ENCODE results near the gene CXCL10.
"Not testable (repeated sequence)": the region's sequence is repeated elsewhere in the genome, so short reads cannot be mapped to it uniquely, and the experiment has no call there.

CXCL10 gene

DNA sequence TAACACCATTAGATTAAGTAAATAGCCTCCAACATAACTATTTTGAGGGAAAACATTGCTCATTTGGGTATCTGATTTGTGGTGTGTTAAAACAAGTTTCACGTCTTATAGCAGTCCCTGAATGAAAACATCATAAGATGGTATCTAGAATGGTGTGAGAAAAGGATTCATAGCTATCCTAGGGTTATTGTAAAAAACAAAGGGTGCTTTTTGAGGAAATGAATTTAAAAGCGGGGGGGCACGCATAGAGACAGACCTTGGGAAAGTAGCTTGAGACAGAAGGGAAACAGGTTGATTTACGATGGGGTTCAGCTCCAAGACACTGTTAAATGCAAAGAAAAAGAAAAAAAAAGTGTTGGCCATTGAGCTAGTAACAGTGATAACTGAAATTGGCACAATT is 768 bp upstream of the CXCL10 start:
- DNase-seq = no peak

DNA sequence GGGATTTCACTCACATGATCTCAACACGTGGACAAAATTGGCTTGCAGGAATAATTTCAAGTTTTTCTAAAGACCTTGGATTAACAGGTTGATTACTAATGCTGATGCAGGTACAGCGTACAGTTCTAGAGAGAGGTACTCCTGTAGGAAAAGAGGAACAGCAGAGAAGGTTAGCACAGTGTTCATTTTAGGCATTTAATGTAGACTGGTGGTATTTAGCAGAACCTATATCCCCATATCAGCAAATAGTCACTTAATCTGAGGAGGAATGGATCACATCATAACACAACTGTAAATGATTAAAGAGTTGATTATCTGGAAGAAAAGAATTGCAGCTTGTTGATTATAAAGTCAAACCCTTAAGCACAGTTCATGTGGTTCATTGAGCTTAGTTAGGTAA is 620 bp downstream of the CXCL10 start:
- DNase-seq = no peak

DNA sequence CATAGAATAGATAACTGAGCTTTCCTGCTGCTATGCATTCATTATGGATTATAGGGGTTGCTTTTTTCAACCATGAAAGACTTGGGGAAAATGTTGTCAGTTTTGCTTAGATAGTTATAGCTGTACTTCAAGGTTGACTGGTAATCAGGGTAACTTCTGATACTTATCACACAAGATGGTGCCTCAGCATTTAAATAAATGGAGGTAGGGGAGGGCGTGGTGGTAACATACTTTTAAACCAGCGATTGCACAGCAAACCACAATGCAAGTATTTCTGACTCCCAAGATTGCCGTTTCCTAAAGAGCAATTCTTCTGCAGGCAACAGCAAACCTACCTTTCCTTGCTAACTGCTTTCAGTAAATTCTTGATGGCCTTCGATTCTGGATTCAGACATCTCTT is 1.3 kb downstream of the CXCL10 start:
- DNase-seq = no peak

DNA sequence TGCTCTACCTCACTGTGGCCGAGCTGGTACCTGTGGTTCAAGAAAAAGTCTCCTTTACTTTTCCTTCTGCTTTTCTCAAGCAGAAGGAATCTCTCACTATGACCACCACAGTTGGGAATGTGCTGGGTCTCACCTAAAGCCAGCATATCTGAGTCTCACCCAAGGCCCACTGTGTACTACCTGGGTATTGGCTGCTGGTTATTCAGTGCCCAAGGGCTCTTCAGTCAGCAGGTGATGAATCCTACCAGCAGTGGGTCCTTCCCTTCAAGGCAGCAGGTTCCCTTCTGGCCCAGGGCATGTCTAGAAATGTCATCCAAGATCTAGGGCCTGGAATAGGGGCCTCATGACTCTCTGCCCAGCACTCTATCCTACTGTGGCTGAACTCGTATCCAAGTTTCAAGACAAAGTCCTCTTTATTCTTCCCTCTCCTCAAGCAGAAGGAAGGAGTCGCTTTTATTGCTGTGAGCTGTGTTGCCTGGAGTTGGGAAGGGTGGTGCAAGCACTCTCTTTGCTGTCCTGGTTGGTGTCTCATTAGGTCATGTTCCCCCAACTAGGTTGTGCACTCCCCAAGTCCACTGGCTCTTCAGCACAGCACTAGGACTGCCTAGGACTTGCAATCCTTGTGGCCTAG is 6.1 kb downstream of the CXCL10 start:
- DNase-seq = no peak

DNA sequence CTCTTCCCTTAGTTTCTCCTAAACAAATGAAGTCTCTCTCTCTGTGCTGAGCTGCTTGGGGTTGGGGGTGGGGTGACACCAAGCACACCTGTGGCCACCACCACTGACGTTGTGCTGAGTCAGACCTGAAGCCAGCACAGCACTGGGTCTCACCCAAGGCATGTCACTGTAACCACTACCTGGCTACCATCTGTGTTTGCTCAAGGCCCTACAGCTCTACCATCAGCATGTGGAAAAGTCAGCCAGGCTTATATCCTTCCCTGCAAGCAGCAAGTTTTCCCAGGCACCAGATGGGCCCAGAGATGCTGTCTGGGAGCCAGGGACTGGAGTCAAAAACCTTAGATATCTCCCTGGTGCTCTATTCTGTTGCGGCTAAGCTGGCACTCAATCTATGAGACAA is 6.9 kb downstream of the CXCL10 start:
- no peak for DNase-seq

DNA sequence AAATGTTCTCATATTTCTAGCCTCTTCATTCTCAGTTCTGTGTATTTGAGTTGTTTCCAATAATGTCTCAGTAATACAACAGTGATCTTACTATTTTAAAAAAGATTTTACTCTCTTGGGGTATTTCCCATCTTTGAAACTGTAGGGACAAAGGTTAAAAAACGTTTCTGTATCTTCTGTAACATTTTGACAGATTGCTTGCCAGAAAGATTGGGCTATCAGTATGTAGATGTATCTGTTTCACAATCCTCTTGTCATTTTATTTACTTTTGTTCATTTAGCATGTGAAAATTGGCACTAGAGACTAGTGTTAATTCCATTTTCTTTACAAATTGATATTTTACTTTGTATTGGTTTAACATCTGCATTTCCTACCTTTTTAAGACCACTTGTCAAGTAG is 9.8 kb downstream of the CXCL10 start:
- DNase-seq = no peak

DNA sequence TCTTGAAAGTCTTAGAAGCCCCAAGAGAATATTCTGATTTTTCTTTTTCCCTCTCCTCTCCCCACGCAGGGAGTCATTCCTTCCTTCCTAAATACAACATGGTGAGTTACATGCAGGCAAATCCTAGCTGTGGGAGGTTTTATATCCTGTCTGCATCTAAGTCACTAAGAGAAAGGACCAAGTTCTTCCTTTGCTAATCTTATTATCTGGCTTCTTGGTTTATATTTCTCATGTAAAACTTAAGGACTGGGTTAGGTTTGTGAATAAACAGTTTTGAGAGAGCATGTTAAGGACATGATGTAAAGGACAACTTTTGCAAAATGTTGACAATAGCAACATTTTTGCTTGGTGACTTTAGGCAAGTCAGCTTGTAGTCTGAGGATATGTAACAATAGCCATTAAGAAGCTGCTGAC is 10.9 kb downstream of the CXCL10 start:
- no peak for DNase-seq

DNA sequence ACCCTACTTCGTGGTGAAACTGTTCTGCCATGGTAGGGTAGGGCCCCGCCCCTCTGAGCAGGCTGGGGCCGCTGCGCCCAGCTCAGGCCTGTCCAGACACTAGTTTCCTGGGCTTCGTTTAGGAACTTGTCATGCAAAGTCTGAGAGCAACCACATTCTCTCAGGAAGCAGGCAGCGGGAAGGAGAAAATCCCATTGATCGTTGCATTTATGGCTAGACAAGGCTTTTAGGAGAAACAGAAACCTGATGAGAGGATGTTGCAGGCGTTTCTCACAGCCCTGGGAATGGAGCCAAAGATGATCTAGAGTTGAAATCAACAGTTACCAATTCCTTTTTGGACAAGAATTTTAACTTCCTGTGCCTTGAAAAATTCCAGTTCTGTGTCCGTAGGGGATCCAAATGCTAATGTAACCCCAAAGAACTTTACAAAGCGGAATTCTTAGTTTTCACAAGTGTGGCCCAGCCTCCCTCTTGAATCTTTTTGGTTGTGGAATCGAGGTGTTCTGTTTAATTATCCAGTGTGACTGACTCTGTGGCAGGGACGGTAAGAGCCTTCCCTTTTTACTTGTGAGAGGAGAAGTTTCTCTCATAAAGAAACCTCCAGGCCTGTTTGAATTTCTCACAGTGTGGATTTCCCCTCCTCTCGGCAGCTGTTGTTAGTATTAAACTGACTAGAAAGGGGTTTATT is 11.5 kb downstream of the CXCL10 start:
- no peak for DNase-seq

DNA sequence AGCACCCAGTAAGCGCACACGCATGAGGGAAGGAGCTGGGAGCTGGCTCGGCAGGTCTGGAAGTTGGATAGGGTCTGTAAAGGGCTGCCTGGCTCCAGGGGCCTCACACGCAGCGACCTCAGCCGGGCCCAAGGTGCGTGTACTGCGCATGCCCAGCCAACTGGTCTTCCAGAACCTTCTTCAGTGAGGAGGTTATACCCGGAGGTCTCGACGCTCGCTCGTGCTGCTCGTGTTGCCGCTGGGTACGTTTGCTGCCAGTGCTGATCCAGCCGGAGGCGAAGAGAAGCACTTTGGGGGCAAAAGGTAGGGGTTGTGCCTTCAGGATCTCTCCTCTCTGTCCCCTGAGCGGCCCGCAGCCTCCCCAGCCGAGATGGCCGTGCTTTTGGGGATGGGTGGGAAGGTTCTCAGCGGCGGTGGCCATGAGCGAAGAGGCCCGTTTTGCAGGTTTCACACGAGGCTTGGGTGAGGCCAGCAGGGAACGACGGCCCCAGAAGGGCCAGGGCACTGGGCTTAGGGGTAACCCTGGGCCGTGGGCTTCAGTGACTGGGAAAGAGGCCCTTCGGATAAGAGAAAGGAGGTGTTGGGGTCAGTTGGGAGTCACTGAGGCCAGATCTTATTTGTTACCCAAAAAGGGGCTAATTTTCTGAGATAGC is 12.2 kb downstream of the CXCL10 start:
- DNase-seq = no peak

DNA sequence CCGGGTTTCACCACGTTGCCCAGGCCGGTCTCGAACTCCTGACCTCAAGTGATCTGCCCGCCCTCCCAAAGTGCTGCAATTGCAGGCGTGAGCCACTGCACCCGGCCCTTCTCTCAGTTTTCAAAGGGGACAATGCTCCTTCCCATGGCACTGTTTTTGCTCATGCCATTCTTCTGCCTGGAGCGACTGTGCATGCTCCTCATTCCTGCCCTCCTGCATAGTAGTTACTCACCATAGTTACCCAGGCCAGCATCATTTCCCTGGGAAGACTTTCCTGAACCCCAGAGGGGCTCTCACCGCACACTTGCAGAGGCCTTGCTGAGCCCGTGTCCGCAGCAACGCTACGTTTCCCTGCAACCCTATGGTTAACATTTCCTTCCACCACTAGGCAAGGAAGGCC is 12.7 kb downstream of the CXCL10 start:
- DNase-seq = no peak

DNA sequence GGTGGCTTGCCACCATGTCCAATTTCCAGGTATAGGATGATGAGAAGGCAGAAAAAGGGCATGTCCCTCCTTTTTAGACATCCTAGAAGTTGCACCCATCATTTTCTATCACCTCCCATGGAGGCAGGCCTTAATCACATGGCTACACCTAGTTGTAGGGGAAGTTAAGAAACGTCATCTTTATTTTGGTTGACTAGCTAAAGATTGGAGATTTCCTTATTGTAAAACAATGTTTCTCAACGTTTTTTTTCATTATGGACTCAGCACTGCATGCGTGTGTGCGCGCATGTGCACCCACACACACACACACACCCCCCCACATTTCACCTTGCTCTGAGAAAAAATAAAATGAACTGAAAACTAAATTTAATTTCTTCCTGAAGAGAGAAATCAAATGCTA is 14.0 kb downstream of the CXCL10 start:
- DNase-seq = no peak

DNA sequence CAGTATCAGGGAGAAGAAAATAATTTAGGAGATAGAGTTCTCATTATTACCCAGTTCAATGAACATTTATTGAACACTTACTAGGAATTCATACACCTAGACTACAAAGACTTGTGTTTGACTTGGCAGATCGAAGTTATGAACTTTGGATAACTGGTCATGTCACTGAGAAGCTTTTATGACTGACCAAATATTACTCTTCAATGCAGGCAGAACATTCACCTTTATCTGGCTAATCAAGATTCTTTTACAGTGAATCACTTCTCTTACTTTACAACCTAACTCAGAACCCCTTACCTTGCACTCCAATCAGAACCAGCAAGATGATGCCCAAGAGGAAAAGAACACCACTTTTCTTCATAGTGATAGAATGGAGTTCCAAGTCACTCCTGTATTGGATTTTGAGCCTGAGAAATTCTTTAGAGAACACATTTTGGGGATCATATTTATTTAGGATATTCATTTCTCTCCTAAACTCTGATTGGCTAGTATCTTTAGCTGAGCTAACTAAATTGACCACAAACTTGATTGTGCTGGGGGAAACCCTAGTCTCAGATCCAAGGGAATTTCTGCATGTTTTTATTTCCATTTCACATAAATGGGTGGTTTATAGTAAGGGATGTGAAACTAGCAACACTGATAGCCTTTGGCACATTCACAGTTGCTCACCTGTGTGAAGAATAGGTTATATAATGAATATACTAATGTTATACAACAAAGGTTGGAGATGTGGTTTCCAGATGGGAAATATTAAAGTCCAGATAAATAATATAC is 16.0 kb downstream of the CXCL10 start, which contains the start of gene CXCL9:
Gene CXCL9 (minus strand): TSS at position 421 of the 774 bp plus-strand sequence. CDS start 60 bp downstream, at position 361.
- DNase-seq = no peak

DNA sequence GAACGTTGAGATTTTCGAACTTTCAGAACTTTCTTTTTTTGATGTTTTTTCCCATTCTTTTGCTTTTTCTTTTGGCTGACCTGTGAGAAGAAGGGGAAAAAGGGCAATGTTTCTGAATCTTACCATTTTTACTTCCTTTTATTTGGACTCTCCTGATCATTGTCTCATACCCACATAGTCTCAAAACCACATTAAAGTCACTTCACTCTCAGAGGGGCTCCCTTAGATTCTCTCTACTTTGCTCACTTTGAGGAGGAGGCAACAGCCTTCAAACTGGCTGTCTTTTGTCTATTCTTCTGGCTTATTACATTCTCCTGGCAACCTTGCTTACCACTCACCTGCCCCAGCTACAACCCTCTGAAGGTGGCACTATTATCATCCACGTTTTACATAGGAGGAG is 19.7 kb downstream of the CXCL10 start:
- no peak for DNase-seq

DNA sequence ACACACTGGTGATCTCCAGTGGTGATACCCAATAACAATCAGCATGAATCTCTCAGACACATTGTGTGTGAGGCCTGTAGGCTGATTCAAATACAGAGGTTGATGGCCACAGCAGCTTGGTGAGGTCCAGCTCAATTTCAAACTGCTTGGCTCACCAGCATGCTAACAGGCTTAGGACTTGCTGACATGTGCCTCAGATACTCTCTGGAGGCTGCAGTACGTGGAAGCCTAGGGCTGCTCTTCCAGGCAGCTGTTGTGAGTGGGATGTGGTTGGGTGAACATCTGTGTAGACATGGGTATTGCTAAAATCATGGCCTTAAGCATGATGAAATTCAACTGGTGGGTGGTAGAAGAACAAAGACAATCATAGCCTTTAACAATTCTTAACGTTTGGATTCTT is 20.3 kb downstream of the CXCL10 start:
- DNase-seq = no peak

DNA sequence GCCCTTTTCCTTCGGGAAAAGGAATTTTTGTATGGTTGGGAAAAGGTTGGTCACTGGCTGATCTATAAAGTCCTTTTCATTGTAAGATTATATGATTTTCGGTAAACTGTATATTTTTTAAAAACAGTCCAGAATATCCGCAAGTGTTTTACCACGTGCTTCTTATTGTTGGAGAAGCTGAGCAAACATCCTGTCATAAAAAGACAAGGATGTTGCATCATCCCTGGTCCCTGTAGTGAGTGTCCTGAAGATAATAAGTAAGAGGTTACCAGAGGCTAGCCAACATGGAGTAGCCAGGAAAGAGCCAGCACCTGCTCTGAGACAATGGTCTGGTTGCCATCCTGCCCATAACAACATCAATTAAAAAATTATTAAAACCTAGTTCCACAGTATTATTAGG is 21.1 kb downstream of the CXCL10 start:
- no peak for DNase-seq

DNA sequence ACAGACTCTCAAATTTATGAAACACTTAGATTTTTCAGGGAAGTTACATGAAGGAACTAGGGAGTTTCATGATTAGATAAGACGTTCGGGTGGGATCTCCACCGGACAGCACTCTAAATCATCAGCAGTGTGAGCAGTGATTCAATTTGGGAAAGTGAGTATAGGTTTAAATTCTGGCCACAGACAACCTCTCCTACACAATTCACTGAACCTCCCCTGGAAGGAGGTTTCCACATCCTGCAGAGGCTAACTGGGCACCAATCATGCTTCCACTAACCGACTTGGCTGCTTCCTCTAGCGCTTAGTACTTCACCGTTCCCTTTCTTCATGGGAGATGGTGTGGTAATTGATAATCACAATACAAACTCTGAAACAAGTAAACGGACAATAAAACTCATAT is 21.6 kb downstream of the CXCL10 start:
- no peak for DNase-seq

DNA sequence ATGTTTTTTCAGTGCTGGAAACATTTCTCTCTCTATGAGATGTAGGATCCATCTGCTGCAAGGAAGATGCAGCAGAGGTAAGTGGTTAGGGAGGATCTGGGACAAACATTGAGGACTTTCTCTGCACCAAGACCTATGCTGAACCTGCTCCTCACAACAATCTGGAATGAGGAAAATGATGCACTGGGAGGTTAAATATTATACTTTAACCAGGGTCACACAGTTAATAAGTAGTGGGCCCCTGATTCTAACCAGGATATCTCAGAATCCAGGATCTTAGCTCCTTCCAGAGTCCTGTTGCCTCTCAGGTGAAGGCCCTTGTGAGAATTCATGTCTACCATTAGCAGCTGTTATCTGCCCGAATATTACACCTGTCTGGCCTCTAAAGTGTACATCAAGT is 23.0 kb downstream of the CXCL10 start:
- no peak for DNase-seq

DNA sequence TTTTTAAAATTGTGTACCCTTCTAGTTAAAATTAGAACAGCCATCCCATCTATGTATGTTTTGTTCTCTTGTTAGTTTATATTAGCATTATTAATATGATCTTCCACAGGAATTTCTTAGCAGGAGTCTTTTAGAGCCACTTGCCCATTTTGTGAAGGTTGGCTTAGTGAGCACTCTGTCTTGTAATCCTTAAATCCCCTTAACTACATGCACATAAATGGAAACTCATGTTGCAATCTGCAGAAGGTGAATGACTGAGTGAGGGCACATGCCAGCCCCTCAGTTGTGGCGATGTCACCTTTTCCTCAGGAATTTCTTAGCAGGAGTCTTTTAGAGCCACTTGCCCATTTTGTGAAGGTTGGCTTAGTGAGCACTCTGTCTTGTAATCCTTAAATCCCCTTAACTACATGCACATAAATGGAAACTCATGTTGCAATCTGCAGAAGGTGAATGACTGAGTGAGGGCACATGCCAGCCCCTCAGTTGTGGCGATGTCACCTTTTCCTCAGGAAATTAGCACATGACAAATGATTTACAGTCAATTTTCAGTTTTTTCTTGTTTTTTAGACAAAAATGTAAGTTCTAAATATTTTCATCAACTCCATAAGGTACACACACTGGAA is 24.7 kb downstream of the CXCL10 start:
- DNase-seq = not testable (repeated sequence)

DNA sequence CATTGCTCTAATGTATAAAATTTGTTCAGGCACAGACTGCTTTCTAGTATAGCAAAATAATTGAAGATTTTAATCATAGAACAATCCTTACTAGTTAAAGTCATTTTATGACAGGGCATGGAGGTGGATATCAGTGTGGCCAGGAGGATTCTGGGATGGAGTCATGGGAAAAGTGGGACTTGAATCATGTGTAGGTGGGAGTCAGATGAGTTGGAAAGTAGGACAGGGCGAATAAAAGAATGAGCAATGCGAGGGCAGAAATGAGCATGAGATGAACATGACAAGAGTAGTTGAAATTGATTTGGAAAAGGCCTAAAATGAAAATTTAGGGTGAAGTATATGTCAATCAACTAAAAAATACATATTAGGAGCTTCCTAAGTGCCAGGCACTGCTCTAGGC is 25.4 kb downstream of the CXCL10 start:
- DNase-seq = no peak

DNA sequence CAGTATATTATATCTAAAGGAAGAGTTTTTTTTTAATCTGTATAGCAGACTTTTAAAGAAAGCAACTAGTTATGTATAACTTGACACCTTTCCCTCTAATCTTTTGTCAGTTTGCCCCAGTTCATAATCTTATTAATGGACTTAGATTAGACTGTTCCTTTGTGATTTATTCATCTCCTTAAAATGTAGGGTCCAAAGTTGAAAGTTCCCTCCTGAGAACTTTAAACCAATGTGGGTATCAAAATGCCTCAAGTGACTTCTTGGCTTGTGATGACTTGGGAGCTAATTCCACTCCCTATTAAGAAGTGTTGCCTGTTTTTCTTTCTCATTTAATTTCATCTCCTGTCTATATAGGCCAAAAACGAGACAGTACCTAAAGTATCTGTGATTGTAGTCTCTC is 26.2 kb downstream of the CXCL10 start:
- no peak for DNase-seq

DNA sequence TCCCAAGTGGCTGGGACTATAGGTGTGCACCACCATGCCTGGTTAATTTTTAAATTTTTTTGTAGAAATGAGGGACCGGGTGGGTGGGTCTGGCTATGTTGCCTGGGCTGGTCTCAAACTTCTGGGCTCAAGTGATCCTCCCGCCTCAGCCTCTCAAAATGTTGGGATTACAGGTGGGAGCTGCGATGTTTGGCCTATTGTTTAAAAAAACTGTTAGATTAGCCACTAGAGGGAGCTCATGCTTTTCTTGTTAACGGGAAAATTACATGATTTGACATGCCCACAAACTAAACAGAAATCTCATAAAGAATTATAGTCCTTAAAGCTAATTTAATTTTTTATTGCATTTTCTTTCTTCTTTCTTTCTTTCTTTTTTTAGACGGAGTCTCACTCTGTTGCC is 27.6 kb downstream of the CXCL10 start:
- no peak for DNase-seq

DNA sequence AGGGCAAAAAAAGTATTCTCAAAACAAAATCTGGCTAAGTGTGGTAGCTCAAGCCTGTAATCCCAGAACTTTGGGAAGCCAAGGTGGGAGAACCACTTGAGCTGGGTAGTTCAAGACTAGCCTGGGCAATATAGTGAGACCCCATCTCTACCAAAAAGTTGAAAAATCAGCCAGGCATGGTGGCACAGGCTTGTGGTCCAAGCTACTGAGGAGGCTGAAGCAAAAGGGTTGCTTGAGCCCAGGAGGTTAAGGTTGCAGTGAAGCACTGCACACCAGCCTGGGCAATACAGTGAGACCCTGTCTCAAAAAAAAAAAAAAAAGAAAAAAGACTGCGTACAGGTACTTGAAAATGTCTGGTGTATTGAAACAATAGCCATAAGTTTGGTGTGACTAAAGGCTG is 30.8 kb downstream of the CXCL10 start:
- no peak for DNase-seq

DNA sequence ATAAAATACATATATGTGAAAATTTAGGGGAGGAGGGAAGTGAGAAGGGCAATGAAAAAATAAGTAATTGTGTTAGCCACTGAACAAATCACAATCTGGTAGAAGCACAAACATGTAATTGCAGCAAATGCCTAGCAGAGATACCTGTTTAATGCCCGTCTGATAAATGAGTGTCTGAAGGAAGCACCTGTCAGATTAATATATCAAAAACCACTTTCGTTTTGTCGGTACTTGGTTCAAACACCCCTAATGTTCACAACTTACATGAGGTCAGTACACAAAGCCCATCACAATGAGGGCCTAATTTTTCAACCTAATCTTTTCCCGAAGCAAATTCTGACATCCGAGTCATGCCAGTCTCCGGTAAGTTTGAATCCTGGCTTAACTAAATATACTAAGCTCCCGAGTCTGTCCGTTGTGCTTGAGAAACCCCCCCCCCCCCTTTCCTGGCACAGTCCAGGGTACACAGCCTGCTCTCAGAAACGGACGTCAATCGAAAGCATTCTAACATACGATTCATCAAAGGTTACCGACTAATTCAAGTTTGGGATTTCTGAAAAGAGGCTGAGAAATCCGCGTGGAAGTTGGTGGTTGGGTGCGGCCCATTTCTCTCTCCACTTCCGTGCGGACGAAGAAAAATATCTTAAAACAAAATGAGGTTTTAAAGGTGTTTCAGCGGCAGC is 33.3 kb downstream of the CXCL10 start:
- no peak for DNase-seq

All from DMS79 (cell line).